Endometrium (tissue), 2 donors: ENCODE results near the gene PTPN14.
"Not testable (repeated sequence)": the region's sequence is repeated elsewhere in the genome, so short reads cannot be mapped to it uniquely, and the experiment has no call there.

Source experiments
- FAIRE-seq: peaks from 2 replicates; lab custom pipeline; 2012; peaks lifted over from hg19 to GRCh38; lab: Jason Lieb, UNC
- donor health status: control.
- donor health status: control.

Gene PTPN14

DNA sequence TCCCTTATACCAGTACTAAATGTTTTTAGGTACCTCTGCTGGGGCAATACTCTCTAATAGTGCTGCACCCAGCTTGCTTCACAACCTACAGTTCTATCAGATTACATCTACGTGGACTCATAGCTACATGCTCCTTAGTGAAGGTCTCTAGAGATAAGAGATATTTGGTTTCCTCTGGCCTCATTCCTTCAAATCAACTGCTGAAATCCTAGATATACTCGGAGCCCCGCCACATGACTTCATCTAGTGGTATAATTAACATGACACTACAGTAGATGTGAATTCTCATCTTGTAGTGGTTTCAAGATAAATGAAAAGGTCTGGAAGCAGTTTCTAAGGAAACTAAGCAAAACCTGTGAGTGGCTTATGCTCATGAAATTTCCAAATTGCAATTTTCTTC, 155.1 kb downstream of the PTPN14 start:
- no peak for FAIRE-seq

- FAIRE-seq, result not testable (repeated sequence)
Measured at GRCh38 chr1:214394569-214394968, 156.8 kb downstream of the PTPN14 start.

- FAIRE-seq, result no peak
Measured at GRCh38 chr1:214393086-214393485, 158.3 kb downstream of the PTPN14 start.

- no peak for FAIRE-seq
Measured at GRCh38 chr1:214391873-214392645, 159.3 kb downstream of the PTPN14 start.

DNA sequence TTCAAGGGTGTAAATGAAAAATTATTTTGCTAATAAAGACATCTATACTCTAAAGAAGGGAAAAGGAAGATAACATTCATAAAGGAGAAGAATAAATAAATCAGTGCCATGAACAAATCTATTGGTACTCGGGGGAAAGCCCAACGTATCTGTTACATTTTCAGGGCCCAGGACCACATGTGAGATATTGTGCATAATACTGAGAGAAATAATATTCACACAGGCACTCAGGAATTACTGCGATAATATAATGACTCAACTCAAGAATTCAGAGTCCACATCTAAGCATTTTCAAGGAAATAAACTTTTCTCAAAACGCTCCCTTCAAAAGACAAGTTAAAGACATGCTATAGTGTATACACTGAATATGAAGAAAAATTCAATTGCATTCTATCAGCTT, 161.7 kb downstream of the PTPN14 start:
- no peak for FAIRE-seq

DNA sequence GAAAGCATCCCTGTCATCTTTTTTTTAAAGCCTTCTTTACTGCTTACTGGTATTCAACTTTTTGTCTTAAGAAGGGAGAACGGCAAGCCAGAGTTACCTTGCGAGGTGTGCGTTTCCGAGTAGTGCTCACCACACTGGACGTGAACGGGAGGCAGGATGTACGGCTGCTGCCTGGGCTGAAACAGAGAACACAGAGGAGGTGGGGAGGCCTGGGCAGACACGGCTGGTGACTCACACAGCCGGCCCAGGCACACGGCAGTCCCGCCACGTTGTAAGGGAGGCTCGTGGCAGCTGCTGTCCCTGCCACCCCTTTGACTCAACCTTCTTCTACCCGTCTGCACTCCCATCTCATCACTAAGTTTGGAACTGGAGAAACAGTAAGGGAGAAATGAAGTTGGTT, 164.7 kb downstream of the PTPN14 start:
- FAIRE-seq, result no peak

- FAIRE-seq, result no peak
Measured at GRCh38 chr1:214386333-214386732, 165.1 kb downstream of the PTPN14 start.

GRCh38 chr1:214385428-214385827, 166.0 kb downstream of the PTPN14 start:
- no peak for FAIRE-seq

DNA sequence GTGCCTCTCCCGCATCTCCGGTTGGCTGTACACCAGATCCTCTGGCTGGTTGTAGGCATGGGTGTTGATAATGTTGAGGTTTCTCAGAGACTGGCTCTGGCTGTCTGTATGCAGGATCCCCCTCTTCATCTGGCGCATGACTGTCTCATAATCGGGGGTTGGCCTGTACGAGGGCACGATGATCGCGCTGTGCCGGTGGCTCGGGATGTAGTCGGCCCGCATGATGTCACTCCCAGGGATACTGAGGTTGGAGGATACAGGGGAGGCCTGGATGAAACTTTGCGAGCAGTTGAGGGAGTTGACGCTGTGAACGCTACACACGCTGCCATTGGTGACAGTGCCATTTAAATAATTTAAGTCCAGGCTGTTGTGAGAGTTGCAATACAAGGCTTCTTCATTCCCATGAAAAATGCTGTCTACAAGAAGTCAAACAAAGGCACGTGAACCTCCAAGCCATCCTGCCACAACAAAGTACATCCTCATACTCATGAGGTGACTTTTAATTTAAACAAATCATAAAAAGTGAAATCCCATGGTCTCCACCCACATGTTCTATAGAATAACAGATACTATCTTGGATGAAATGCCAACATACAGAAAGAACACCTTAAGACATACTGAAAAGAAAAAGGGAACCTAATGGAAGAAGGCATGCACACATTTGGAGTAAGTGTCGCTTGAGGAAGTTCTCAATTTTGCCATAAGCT, 166.9 kb downstream of the PTPN14 start:
- FAIRE-seq, result no peak

DNA sequence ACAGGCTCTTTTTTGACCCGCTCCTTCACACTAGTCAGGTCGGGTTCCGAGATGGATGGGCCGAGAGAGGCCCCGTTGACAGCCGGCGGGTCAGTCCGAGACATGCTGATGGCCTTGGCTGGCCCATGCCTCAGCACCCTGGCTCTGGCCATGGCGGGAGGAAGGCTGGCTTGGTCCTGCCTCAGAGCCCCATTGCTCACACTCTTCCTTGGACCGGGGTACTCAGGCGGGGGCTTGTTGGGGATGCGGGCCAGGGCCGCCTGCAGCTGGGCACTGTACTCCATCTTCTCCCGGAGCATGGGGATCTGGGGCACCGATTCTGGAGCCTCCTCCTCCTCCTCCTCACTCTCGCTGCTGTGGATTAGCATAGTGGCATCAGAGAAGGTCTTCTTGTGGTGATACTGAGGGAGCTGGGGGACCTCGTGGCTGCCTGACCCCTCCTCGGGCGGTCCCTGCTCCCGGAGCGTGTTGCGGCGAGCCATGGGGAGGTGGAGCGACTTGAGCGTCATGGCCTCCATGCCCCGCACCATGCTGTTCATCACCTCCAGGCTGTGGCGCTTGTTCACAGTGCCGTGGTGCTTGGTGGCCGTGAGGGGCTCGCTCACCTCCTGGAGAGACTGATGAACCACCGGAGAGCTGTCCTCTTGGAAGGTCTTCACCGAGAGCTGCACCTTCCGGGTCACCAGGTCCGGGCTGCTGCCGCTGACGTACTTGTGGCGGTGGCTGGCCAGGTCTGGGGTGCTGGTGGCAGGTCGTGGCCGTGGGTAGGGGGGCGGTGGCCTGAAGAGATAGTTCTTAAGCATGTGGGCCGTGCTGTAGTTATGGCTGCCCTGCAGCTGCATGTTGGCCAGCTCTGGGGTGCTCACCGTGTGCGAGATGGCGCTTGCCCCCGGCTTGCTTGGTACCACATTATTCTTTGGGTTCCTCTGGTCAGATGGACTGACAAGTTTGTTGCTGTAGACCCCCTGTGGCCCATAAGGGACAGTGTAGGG, 167.7 kb downstream of the PTPN14 start:
- FAIRE-seq, result no peak

DNA sequence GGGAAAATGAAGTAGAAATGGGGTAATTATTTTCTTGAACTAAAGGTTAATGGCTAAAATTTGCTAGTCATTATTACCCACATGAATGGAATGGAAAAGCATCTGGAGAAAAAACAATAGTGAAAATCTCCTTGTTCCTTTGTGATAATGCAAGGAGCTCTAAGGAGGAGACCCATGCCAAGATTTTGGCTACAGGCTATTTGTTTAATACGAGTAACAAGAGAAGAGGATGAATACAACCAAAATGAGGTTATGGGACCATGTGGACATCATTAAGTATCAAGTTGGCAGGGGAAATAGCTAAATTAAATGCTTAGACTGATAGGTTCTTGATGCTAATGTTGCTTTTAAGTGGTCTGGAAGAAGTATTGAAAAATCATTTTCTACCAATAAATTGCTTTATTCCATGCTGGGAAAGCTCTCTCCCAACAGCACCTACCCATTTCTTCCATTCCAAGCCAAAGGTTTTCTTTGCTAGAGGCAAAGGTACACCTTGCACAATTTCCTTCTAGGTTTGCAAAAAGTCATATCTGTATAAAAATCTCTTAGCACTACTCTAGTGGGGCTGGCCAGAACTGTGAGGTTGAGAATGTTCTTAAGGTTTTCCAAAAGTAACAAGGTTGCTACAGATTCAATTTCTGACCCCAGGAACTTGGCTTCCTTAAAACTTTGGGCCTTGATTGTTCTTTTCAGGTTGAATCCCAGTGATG, 170.3 kb downstream of the PTPN14 start:
- FAIRE-seq, result no peak

GRCh38 chr1:214380396-214380795, 171.0 kb downstream of the PTPN14 start:
- FAIRE-seq, result no peak

DNA sequence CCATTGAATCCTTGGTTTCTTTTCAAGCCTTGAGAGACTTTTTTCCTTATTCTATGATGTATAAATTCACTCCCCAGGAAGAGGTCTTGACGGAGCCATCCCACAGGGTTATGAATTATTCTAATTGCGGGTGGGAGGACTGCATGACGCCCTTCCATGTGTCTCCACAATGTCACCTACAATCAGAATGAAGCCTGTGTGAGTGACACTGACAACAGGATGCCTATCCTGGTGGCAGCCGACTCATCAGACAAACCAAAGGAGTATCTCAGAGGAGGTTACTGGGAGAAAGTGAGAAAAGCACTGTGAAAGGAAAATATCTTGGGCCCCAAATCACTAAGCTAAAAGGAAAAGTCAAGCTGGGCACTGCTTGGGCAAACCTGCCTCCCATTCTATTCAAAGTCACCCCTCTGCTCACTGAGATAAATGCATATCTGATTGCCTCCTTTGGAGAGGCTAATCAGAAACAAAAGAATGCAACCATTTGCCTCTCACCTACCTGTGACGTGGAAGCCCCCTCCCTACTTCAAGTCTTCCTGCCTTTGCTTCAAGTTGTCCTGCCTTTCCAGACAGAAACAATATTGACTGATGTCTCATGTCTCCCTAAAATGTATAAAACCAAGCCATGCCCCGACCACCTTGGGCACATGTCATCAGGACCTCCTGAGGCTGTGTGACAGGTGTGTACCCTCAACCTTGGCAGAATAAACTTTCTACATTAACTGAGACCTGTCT, 172.0 kb downstream of the PTPN14 start:
- no peak for FAIRE-seq

- no peak for FAIRE-seq
Measured at GRCh38 chr1:214378492-214378891, 172.9 kb downstream of the PTPN14 start.

DNA sequence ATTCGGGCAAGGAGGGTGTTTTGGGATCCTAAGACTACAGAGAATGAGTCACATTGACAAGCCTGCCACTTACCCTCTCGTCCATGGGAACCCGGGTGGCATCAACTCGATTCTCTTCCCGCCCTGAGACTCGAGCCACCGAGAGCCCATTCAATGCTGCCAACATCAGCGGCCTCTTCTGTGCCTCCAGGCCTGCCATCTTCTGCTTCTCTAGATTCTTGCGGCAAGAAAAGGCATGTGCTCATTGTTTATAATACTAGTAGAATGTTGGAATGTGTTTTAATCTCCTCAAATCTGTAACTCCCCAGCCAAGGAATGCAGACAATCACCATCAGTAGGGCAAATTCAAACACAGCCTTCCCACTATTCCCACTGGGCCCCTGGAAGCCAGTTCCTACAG, 173.5 kb downstream of the PTPN14 start:
- no peak for FAIRE-seq

- no peak for FAIRE-seq
Measured at GRCh38 chr1:214377485-214377884, 173.9 kb downstream of the PTPN14 start.

DNA sequence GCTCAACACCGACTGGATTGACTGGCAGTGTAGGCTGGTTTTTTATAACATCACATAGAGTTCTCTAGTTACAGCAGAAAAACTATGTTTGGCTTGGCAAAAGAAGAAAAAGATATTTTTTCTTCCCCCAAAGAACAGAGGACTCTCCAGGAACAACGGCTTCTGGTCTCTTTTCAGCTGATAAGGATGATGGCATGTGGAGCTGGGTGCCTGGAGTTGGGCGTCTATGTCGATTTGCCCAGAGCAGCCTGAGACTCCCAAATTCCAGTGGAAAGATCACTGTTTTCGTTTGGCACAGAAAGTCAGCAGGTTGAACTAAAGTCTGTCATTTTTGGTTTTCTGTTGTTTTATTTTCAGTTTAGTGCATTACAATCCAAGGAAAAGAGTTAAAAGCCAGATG, 179.3 kb downstream of the PTPN14 start:
- no peak for FAIRE-seq

- no peak for FAIRE-seq
Measured at GRCh38 chr1:214370615-214371014, 180.8 kb downstream of the PTPN14 start.

- FAIRE-seq, result no peak
Measured at GRCh38 chr1:214369364-214369763, 182.0 kb downstream of the PTPN14 start.

- FAIRE-seq, result no peak
Measured at GRCh38 chr1:214367841-214368240, 183.6 kb downstream of the PTPN14 start.

DNA sequence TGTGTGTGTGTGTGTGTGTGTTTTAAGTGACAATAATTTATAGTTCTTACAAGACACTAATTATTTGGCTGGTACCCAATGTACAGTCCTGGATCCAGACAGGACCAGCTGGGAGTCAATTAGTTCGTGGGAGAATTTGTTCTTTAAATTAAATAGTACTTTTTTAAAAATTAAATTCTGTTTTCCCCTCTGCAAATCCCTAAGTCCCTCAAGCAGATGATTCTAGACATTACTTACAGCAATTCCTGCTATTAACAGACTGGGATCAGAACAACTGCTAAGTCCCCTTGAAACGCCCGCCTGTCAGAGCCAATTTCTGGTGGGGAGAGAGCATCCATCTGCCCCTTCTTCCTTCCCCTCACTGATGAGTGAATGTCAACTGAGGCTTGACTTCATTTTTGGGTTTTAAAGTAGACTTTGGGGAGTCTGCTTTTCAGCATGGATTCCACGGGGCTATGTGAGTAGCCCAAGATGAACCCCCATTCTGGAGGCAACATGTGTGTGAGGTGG, 186.6 kb downstream of the PTPN14 start:
- no peak for FAIRE-seq
